Gastrocnemius medialis (tissue), 4 donors: ENCODE results near the gene ARHGAP19.

Experiments
- POLR2A ChIP-seq, 2 donors: fragments of 450-650 bp; IDR thresholded peaks; one replicate each; pipeline ENCODE4 v1.6.1; 2017; ENCODE audit warnings: antibody characterized with exemption in 2 of 2, mild to moderate bottlenecking in 2 of 2, moderate library complexity in 2 of 2
- TF ChIP-seq, protein P1 (sequence below), 5 experiments: fragments of 450-650 bp in 3 of 5; fragments of 200-600 bp in 2 of 5; sonication (generic) in 2 of 5; IDR thresholded peaks in 4 of 5; conservative IDR thresholded peaks in 1 of 5; 1 replicate in 4 of 5; 2 replicates in 1 of 5; pipeline ENCODE4 v1.5.1; 2016 to 2019; ENCODE audit warnings: antibody characterized with exemption in 5 of 5, mild to moderate bottlenecking in 3 of 5, moderate library complexity in 3 of 5

DNA sequence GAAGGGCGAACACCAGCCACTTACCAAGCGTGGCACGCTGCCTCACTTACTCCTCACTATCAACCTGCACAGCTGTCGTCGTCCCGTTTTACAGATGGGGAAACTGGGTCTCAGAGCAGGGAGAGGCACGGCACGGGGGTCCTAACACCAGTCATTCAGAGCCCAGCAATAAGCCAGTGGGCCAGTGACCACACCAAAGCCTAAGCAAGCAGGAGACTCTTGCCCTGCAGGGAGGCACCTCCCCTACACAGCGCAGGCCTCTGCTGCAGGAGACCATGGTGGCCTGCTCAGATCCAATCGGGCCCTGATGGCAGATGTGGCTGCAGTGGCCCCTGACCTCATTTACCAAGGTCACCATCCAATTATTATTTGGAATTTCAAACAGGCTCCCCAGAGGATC is 111.5 kb downstream of the ARHGAP19 start:
- TF ChIP-seq POLR2A (IDR thresholded peaks at IDR 0.05) = no peak
- TF ChIP-seq, protein P1, sequence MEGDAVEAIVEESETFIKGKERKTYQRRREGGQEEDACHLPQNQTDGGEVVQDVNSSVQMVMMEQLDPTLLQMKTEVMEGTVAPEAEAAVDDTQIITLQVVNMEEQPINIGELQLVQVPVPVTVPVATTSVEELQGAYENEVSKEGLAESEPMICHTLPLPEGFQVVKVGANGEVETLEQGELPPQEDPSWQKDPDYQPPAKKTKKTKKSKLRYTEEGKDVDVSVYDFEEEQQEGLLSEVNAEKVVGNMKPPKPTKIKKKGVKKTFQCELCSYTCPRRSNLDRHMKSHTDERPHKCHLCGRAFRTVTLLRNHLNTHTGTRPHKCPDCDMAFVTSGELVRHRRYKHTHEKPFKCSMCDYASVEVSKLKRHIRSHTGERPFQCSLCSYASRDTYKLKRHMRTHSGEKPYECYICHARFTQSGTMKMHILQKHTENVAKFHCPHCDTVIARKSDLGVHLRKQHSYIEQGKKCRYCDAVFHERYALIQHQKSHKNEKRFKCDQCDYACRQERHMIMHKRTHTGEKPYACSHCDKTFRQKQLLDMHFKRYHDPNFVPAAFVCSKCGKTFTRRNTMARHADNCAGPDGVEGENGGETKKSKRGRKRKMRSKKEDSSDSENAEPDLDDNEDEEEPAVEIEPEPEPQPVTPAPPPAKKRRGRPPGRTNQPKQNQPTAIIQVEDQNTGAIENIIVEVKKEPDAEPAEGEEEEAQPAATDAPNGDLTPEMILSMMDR (IDR thresholded peaks at IDR 0.05 in 4 of 5, conservative IDR thresholded peaks at IDR 0.05 in 1 of 5) = no peak
